Loucy (cell line): ENCODE measurements around the gene CDKL4.

Source experiments
- CTCF ChIP-seq: fragments of 200-600 bp; sonication (generic); conservative IDR thresholded peaks from 2 replicates; pipeline ENCODE4 v1.5.1; 2014; ENCODE audit warnings: mild to moderate bottlenecking, antibody characterized with exemption, low read length
- EZH2phosphoT487 ChIP-seq: fragments of 200-600 bp; IDR thresholded peaks from 2 replicates; pipeline ENCODE4 v1.6.1; 2018; ENCODE audit warnings: antibody characterized with exemption, mild to moderate bottlenecking, moderate library complexity, borderline replicate concordance

- TF ChIP-seq CTCF, result no peak
- TF ChIP-seq EZH2phosphoT487, result no peak
Observed at GRCh38 chr2:39246382-39246980, 2.7 kb upstream of the CDKL4 start.
